HCT116 (cell line): ENCODE measurements around the gene PDE9A.

Source experiments
- EZH2phosphoT487 ChIP-seq: fragments of 200-600 bp; IDR thresholded peaks from 2 replicates; pipeline ENCODE4 v1.6.1; 2018; ENCODE audit warnings: antibody characterized with exemption, borderline replicate concordance
- POLR2AphosphoS5 ChIP-seq: IDR thresholded peaks from 2 replicates; pipeline ENCODE4 v1.6.1; 2011; ENCODE audit warnings: mild to moderate bottlenecking, low read depth, low read length, moderate library complexity
- YY1 ChIP-seq: IDR thresholded peaks from 2 replicates; pipeline ENCODE4 v1.6.1; 2011; ENCODE audit warnings: low read length, low read depth, moderate library complexity, mild to moderate bottlenecking; ENCODE audit not compliant: insufficient replicate concordance; ENCODE audit errors: extremely low read depth

- TF ChIP-seq POLR2AphosphoS5 = no peak
- TF ChIP-seq YY1 = no peak
- no peak for TF ChIP-seq EZH2phosphoT487
Measured at GRCh38 chr21:42797522-42797921, 144.1 kb downstream of the PDE9A start.
